ENCODE results near the gene TBC1D2. TPM values are rescaled to one million over a fixed set of nuclear protein-coding genes. Genes with fewer than 3 reads are reported as not detected.

Gene TBC1D2
- total and polyA plus RNA-seq, 2 donors (not counting 3 experiments of a cell fraction or from before 2014, with no cell fraction given), result 3.4 to 4.5 TPM

GRCh38 chr9:98157372-98157771, 98.1 kb downstream of the TBC1D2 start:
- H3K9ac ChIP-seq (replicated peaks; ENCODE audit: extremely low read depth, insufficient read depth, low read length), result no peak overlapping the region
- DNase-seq (ENCODE audit: low read depth, low spot score), result no peak
- FAIRE-seq, result no peak

More at GRCh38 chr9:98157372-98157771, 98.1 kb downstream of the TBC1D2 start:
- POLR2A ChIA-PET, result no interaction called here
- no peaks in the 10 kb centered on the region for H3K36me3 ChIP-seq (ENCODE audit: control insufficient read depth in 2 of 2, extremely low read depth in 1 of 2, insufficient read depth in 2 of 2, low read length in 2 of 2)
- no peaks in the 10 kb centered on the region for H3K79me2 ChIP-seq (ENCODE audit: control insufficient read depth, insufficient read depth, low read length)
- no peak for TF ChIP-seq FOS (IDR thresholded peaks at IDR 0.05; ENCODE audit: borderline replicate concordance, insufficient read depth, low read length)
- TF ChIP-seq JUN (IDR thresholded peaks at IDR 0.05; ENCODE audit: borderline replicate concordance, insufficient read depth, insufficient read length, low read depth), result no peak
- no peak for TF ChIP-seq POLR2AphosphoS5 (IDR thresholded peaks at IDR 0.05; ENCODE audit: insufficient read depth, low read depth, low read length)
- TF ChIP-seq POLR2A (IDR thresholded peaks at IDR 0.05; ENCODE audit: low read depth, low read length), result no peak
- TF ChIP-seq MYC (IDR thresholded peaks at IDR 0.05; ENCODE audit: low read depth, low read length), result no peak
- TF ChIP-seq MAX (IDR thresholded peaks at IDR 0.05; ENCODE audit: insufficient read depth, insufficient read length), result no peak
- TF ChIP-seq GATA2 (IDR thresholded peaks at IDR 0.05; ENCODE audit: insufficient read depth, insufficient read length, low read depth, low read length), result no peak
- TF ChIP-seq EZH2 (IDR thresholded peaks at IDR 0.05; ENCODE audit: borderline replicate concordance, low read depth, low read length, severe bottlenecking), result no peak
- TF ChIP-seq CTCF (IDR thresholded peaks at IDR 0.05; ENCODE audit: extremely low read depth in 1 of 2, insufficient read depth in 1 of 2, low read depth in 1 of 2, low read length in 2 of 2), result no peak
- H3K9me1 ChIP-seq (replicated peaks; ENCODE audit: control insufficient read depth, extremely low read depth, insufficient read depth, low read length), result no peaks in the 10 kb centered on the region
- H3K9me3 ChIP-seq (replicated peaks; ENCODE audit: control insufficient read depth, insufficient read depth, low read length), result no peaks in the 10 kb centered on the region
- intact Hi-C loops (cut with micrococcal nuclease), result no loop called here
- no peaks in the 10 kb centered on the region for H3K4me1 ChIP-seq (ENCODE audit: control insufficient read depth, extremely low read depth, insufficient read depth, low read length)
- H3K27ac ChIP-seq (ENCODE audit: insufficient read depth, low read depth, low read length), result no peak overlapping the region
- no TSS peak for BruUV-seq (replicated peaks)
- no peaks in the 10 kb centered on the region for H4K20me1 ChIP-seq (replicated peaks; ENCODE audit: control insufficient read depth, extremely low read depth, insufficient read depth, low read length)
- H3K4me3 ChIP-seq (replicated peaks in 1 of 3; ENCODE audit: insufficient read depth in 1 of 3, low read depth in 1 of 3, low read length in 3 of 3), result no peak overlapping the region
- H3K27me3 ChIP-seq (ENCODE audit: control insufficient read depth in 2 of 2, insufficient read depth in 2 of 2, low read length in 2 of 2), result no peaks in the 10 kb centered on the region
- CTCF ChIA-PET, result no interaction called here
- H2AFZ ChIP-seq (ENCODE audit: low read depth, low read length), result no peak overlapping the region
- H3K4me2 ChIP-seq (ENCODE audit: insufficient read depth, low read length), result no peak overlapping the region
- dilution Hi-C loops (cut with MboI; ENCODE audit: extremely low pct_ligation_motif_present, low sequenced_read_pairs), result no loop called here

All from endothelial cell of umbilical vein (primary cell).